ENCODE results near the gene RNASEH2A. TPM values are rescaled to one million over a fixed set of nuclear protein-coding genes. Genes with fewer than 3 reads are reported as not detected.
"Not testable (repeated sequence)": the region's sequence is repeated elsewhere in the genome, so short reads cannot be mapped to it uniquely, and the experiment has no call there.

The RNASEH2A gene
- total RNA-seq, 2 experiments from 2014 or later = 40.3 to 44.1 TPM

DNA sequence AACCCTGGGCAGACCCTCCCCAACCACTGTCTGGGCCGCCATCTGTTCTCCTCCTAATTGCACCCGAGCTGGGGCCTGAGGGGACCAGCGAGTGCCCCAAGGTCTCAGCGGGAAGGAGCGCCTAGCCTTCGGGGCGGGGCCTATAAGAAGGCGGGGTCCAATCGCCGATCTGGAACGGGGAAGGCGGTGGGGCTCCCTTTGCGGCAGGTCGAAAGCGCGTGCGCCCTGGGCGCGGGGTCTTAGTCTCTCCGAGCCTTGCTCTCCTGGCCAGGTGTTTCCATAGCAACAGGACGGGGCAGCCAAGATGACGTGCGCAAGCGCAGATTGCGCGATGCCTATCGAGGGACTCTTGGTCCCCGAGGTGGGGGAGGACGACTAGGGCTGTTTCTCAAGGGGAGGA lies 34.7 kb downstream of the RNASEH2A start:
- TF ChIP-seq, protein P1, sequence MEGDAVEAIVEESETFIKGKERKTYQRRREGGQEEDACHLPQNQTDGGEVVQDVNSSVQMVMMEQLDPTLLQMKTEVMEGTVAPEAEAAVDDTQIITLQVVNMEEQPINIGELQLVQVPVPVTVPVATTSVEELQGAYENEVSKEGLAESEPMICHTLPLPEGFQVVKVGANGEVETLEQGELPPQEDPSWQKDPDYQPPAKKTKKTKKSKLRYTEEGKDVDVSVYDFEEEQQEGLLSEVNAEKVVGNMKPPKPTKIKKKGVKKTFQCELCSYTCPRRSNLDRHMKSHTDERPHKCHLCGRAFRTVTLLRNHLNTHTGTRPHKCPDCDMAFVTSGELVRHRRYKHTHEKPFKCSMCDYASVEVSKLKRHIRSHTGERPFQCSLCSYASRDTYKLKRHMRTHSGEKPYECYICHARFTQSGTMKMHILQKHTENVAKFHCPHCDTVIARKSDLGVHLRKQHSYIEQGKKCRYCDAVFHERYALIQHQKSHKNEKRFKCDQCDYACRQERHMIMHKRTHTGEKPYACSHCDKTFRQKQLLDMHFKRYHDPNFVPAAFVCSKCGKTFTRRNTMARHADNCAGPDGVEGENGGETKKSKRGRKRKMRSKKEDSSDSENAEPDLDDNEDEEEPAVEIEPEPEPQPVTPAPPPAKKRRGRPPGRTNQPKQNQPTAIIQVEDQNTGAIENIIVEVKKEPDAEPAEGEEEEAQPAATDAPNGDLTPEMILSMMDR (IDR thresholded peaks at IDR 0.05) = no peak
- CTCF ChIA-PET = no interaction called here
- Mint-ChIP-seq H3K36me3 (ENCODE audit: low read depth) (no peaks in the 10 kb centered on the region), H3K4me1 (ENCODE audit: low read depth) (peaks cover 28% of the 10 kb centered on the region), H3K9me3 (no peaks in the 10 kb centered on the region), H3K4me3 (peak overlapping the region; percentile 2), H3K27me3 (peaks cover 65% of the 10 kb centered on the region), H3K27ac (no peak overlapping the region)
- POLR2A ChIA-PET = no interaction called here
- no peak for ATAC-seq
- DNase-seq = peak; percentile 35
- intact Hi-C loops (cut with micrococcal nuclease) = no loop called here

DNA sequence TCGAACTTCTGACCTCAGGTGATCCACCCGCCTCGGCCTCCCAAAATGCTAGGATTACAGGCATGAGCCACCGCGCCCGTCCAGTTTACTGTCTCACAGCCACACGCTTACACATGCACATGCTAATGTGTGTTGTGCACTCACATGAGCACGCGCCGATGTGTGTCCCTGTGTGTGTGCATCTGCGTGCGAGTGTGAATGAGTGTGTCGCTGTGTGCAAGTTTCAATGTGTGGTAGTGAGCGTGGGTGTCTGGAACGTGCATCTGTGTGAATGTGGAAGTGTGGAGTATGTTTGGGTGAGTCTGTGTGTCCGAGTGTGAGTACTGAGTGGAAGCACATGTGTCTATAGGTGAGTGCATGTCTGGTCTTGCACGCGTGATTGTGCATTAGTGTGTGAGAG lies 36.1 kb downstream of the RNASEH2A start:
- no peak overlapping the region for H3K4me3 Mint-ChIP-seq
- no peaks in the 10 kb centered on the region for H3K36me3 Mint-ChIP-seq (ENCODE audit: low read depth)
- peaks cover 23% of the 10 kb centered on the region for H3K4me1 Mint-ChIP-seq (ENCODE audit: low read depth)
- DNase-seq = no peak
- ChIA-PET POLR2A (no interaction called here), CTCF (no interaction called here)
- ATAC-seq = no peak
- H3K27ac Mint-ChIP-seq = no peak overlapping the region
- H3K9me3 Mint-ChIP-seq = no peaks in the 10 kb centered on the region
- intact Hi-C loops (cut with micrococcal nuclease) = no loop called here
- H3K27me3 Mint-ChIP-seq = peaks cover 60% of the 10 kb centered on the region
- TF ChIP-seq, protein P1 (IDR thresholded peaks at IDR 0.05) = no peak

DNA sequence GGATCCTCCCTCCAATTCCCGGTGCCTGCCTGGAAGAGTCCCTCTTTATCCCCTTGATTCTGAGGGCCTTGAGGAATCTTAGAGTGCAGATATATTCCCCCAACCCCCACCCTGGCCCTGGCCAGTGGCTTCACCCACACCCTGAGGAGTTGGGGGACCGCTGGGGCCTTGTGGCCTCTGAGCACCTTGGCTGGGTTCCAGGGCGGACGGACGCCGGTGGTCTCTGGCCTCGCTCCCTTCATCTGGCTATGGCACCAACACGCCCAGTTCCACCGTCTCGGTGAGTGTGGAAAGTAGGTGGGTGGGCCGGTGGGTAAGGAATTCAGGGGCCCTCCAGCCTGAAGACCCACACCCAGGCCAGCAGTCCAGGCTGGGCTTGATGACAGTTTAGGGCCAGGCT lies 36.9 kb downstream of the RNASEH2A start:
- intact Hi-C loops (cut with micrococcal nuclease) = no loop called here
- DNase-seq = no peak
- TF ChIP-seq, protein P1 (IDR thresholded peaks at IDR 0.05) = no peak
- no peaks in the 10 kb centered on the region for H3K36me3 Mint-ChIP-seq (ENCODE audit: low read depth)
- no peaks in the 10 kb centered on the region for H3K9me3 Mint-ChIP-seq
- H3K27ac Mint-ChIP-seq = no peak overlapping the region
- H3K4me1 Mint-ChIP-seq (ENCODE audit: low read depth) = peaks cover 25% of the 10 kb centered on the region
- CTCF ChIA-PET = no interaction called here
- peaks cover 57% of the 10 kb centered on the region for H3K27me3 Mint-ChIP-seq
- ATAC-seq = no peak
- H3K4me3 Mint-ChIP-seq = no peak overlapping the region
- POLR2A ChIA-PET = no interaction called here

DNA sequence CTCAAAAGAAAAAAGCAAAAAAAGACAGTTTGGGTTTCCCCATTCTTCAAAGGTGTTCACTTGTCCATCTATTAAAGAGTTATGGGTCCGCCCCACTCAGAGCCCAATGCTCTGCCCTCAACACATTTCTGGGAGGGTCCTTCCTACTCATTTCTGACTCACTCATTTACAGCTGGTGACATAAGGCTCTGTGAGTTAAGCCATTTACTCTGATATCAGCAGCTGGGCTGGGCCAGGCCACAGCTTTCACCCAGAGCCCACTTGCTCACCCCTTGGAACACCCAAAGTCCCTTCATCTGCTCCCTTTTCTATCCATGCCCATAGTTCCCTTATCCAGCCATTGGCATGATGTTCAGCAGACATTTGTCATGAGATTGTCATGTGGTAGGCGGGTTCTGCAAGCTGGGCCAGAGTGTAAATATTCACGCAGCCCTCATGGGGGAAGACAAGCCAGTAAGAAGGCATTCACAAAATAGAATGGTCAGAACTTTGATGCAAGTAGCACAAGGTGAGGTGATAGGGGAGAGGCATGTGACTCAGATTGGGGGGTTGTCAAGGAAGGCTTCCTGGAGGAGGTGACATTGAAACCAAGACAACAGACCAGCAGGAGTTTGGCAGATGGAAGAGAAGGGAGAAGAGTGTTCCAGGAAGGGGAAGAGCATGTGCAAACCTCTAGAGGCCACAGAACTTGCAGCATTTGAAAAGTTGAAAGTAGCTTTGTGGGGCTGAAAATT lies 37.8 kb downstream of the RNASEH2A start:
- ATAC-seq (no peak), DNase-seq (no peak)
- ChIA-PET POLR2A (no interaction called here), CTCF (interaction anchor here (0.7 to 6.7 kb wide), 3 partner anchors 48 to 86 kb away, joined by 3 to 118 read pairs (median 4); no protein-coding TSS in a partner anchor)
- H3K4me1 Mint-ChIP-seq (ENCODE audit: low read depth) = peaks cover 23% of the 10 kb centered on the region
- TF ChIP-seq, protein P1 (IDR thresholded peaks at IDR 0.05) = no peak
- intact Hi-C loops (cut with micrococcal nuclease) = no loop called here
- no peaks in the 10 kb centered on the region for H3K9me3 Mint-ChIP-seq
- H3K27me3 Mint-ChIP-seq = peaks cover 55% of the 10 kb centered on the region
- H3K4me3 Mint-ChIP-seq = no peak overlapping the region
- no peak overlapping the region for H3K27ac Mint-ChIP-seq
- H3K36me3 Mint-ChIP-seq (ENCODE audit: low read depth) = no peaks in the 10 kb centered on the region

DNA sequence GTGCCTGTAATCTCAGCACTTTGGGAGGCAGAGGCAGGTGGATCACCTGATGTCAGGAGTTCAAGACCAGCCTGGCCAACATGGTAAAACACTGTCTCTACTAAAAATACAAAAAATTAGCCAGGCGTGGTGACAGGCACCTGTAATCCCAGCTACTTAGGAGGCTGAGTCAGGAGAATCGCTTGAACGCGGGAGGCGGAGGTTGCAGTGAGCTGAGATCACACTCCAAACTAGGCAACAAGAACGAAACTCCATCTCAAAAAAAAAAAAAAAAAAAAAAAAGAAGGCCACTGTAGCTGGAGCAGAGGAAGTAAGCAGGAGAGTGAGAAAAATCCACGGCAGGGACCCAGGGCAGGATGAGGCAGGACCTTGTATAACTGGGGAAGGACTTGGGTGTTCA lies 40.2 kb downstream of the RNASEH2A start:
- H3K36me3 Mint-ChIP-seq (ENCODE audit: low read depth); DNase-seq; ATAC-seq; H3K27ac Mint-ChIP-seq; H3K9me3 Mint-ChIP-seq; H3K4me1 Mint-ChIP-seq (ENCODE audit: low read depth): not testable (repeated sequence)
- peak overlapping the region; percentile 67 for H3K4me3 Mint-ChIP-seq
- ChIA-PET POLR2A (interaction anchor here (0.9 to 1.7 kb wide), 3 partner anchors 45 to 90 kb away, joined by 3 to 7 read pairs (median 4); partner anchors contain the start of genes JUNB, PRDX2 and THSD8), CTCF (interaction anchor here (0.6 to 6.7 kb wide), 39 partner anchors 9 to 308 kb away, joined by 3 to 118 read pairs (median 10); partner anchors contain the start of genes GCDH, JUNB, MAN2B1 and RNASEH2A)
- intact Hi-C loops (cut with micrococcal nuclease) = loop anchor here (5.0 kb wide), 1 partner anchor 84 kb away; no protein-coding TSS in a partner anchor
- peaks cover 30% of the 10 kb centered on the region for H3K27me3 Mint-ChIP-seq

Data from activated CD8-positive, alpha-beta T cell treated with anti-CD3 and anti-CD28 coated beads for 36 hours (primary cell).